Breast epithelium (tissue), 4 donors: Measurements from ENCODE around the gene PIK3R1. TPM values are rescaled to one million over a fixed set of nuclear protein-coding genes. Genes with fewer than 3 reads are reported as not detected.
A peak's percentile ranks its signal among the peaks of the same experiment; 100 is the strongest.

Experiments used
- DNase-seq, 2 donors: peaks; one replicate each; pipeline ENCODE4 v3.0.0-alpha.2; 2019; ENCODE audit warnings: low spot score in 2 of 2
- H3K27ac ChIP-seq, 2 donors: fragments of 200-600 bp; sonication (generic) in 1 of 2; one replicate each; pipeline ENCODE4 v1.5.1; 2016 to 2019; ENCODE audit warnings: mild to moderate bottlenecking in 1 of 2
- H3K27me3 ChIP-seq, 2 donors: fragments of 200-600 bp; sonication (generic) in 1 of 2; one replicate each; pipeline versions ENCODE4 v1.5.1 to v1.6.0; 2017 to 2019; ENCODE audit warnings: control low read depth in 1 of 2, mild to moderate bottlenecking in 1 of 2
- H3K36me3 ChIP-seq: fragments of 200-600 bp; one replicate; pipeline ENCODE4 v1.5.1; 2019
- H3K4me1 ChIP-seq, 2 donors: fragments of 200-600 bp; sonication (generic); one replicate each; pipeline ENCODE4 v1.5.1; 2016 to 2019; ENCODE audit warnings: control low read depth in 1 of 2
- H3K4me3 ChIP-seq, 3 donors: fragments of 200-600 bp; sonication (generic); 1 replicate in 2 of 3; 2 replicates in 1 of 3; pipeline ENCODE4 v1.5.1; 2016 to 2019; ENCODE audit warnings: mild to moderate bottlenecking in 3 of 3, moderate library complexity in 2 of 3
- H3K9me3 ChIP-seq, 2 donors: fragments of 200-600 bp; sonication (generic) in 1 of 2; one replicate each; pipeline ENCODE4 v1.5.1; 2016 to 2019; ENCODE audit warnings: control low read depth in 1 of 2
- CTCF ChIP-seq, 3 donors: fragments of 450-650 bp; IDR thresholded peaks; one replicate each; pipeline ENCODE4 v1.5.1; 2016 to 2017; ENCODE audit warnings: antibody characterized with exemption in 3 of 3, mild to moderate bottlenecking in 3 of 3, moderate library complexity in 3 of 3
- POLR2A ChIP-seq: fragments of 450-650 bp; IDR thresholded peaks from one replicate; pipeline ENCODE4 v1.6.1; 2016; ENCODE audit warnings: antibody characterized with exemption, mild to moderate bottlenecking, moderate library complexity
- POLR2AphosphoS5 ChIP-seq, 3 donors: sonication (generic); formaldehyde crosslinking; IDR thresholded peaks; one replicate each; pipeline ENCODE4 v1.6.1; 2017; ENCODE audit warnings: antibody characterized with exemption in 3 of 3
- intact Hi-C: fragments of 100-400 bp; cut with DNase I; formaldehyde crosslinking; loops from one replicate; pipeline ENCODE4 v1.15.1; 2023; ENCODE audit warnings: low total_unique reads
- total RNA-seq, 3 donors: library from RNA; depleted of rRNA; stranded (reverse); fragments of >200 nt; gene quantifications; one replicate each; pipeline ENCODE4 v1.1.0, GENCODE V29; 2016

Gene PIK3R1
- total RNA-seq, 3 donors from 2014 or later: 193 to 429 (median 275) TPM

DNA sequence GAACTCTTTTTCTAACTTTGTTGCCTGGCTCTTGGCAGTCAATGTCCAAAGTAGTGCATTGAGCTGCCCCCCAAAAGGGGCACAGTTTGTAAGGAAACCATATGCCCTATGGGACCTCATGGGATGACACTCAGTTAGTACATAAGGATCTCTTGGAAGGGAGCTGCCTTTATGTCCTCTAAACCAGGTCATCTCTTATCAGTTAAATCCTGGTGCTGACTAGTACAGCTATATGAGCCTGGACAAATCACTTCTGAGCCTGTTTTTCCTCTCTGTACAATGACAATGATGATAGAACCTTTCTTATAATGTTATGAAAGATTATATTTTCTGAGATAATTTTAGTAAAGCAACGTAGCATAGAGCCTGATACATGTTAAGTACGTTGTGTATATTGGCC lies 44.1 kb downstream of the PIK3R1 start:
- Histone ChIP-seq H3K36me3 (no peaks in the 10 kb centered on the region), H3K9me3 (no peaks in the 10 kb centered on the region), H3K4me3 (no peak overlapping the region), H3K27me3 (no peaks in the 10 kb centered on the region), H3K27ac (peak overlapping the region; percentile 60 to 81), H3K4me1 (peaks cover 6 to 9% of the 10 kb centered on the region in 2 donors)
- intact Hi-C loops: loop anchor here (10.0 kb wide), 1 partner anchor 1015 kb away; no protein-coding TSS in a partner anchor
- TF ChIP-seq POLR2AphosphoS5 (IDR thresholded peaks at IDR 0.05): no peak
- TF ChIP-seq POLR2A: no peak
- no peak for TF ChIP-seq CTCF (IDR thresholded peaks at IDR 0.05)
- no peak for DNase-seq

- intact Hi-C loops: no loop called here
- TF ChIP-seq POLR2AphosphoS5 (IDR thresholded peaks at IDR 0.05) (no peak), POLR2A (no peak), CTCF (IDR thresholded peaks at IDR 0.05) (no peak)
These were observed 44.9 kb downstream of the PIK3R1 start for GRCh38 chr5:68260467-68260866.

DNA sequence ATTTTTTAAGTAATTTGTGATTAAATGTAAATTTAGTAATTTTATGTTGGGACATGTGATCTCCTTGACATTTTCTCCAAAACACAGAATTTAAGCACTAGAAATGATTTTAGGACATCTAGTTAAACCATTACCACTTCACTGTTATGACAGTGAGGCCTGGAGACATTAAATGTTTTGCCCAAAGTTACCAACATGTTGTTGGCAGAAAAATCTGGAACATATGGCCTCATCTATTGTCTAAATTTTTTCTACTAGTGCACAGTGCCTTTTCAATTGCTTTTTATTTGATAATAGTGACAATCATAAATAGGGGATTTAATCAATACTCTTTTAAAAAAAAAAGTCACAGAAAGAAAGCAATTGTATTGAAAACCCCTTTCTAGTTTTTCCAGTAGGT lies 45.6 kb downstream of the PIK3R1 start:
- Histone ChIP-seq H3K9me3 (no peaks in the 10 kb centered on the region), H3K27me3 (no peaks in the 10 kb centered on the region), H3K36me3 (no peaks in the 10 kb centered on the region), H3K27ac (peak overlapping the region in 1 of 2 donors; percentile 35), H3K4me3 (no peak overlapping the region), H3K4me1 (peaks cover 3 to 6% of the 10 kb centered on the region in 2 donors)
- intact Hi-C loops: no loop called here
- no peak for DNase-seq
- TF ChIP-seq POLR2A: no peak
- TF ChIP-seq CTCF (IDR thresholded peaks at IDR 0.05): no peak
- no peak for TF ChIP-seq POLR2AphosphoS5 (IDR thresholded peaks at IDR 0.05)

More at GRCh38 chr5:68260467-68260866, 44.9 kb downstream of the PIK3R1 start:
- peaks cover 0 to 9% of the 10 kb centered on the region in 2 donors for H3K4me1 ChIP-seq
- H3K36me3 ChIP-seq: no peaks in the 10 kb centered on the region
- H3K4me3 ChIP-seq: no peak overlapping the region
- peak overlapping the region; percentile 24 to 60 for H3K27ac ChIP-seq
- DNase-seq: no peak
- no peaks in the 10 kb centered on the region for H3K9me3 ChIP-seq
- no peaks in the 10 kb centered on the region for H3K27me3 ChIP-seq

DNA sequence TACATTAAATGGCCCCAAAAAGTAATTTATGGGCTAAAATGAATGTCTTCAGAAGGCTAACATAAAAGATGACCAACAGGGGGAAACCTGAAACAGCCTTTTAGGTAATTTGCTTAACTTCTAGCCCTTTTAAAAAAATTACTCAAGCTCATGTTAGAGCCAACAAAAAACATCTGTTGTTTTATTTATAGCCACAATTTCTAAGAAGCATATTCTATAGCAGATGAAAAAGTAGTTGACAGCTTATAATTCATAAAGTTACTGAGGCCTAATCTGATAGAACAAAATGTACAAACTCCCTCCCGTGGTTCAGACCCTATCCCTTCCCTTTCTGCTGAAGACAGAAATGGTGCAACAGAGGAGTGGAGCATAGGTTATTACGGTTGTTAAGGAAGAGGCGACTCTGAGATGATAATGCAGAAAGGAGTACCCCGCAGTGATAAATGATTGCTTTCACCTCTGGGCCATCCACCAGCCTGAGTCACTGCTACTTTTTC lies 46.1 kb downstream of the PIK3R1 start:
- Histone ChIP-seq H3K4me1 (peaks cover 6 to 8% of the 10 kb centered on the region in 2 donors), H3K4me3 (no peak overlapping the region), H3K36me3 (no peaks in the 10 kb centered on the region), H3K27ac (peak overlapping the region; percentile 35 to 45), H3K27me3 (no peaks in the 10 kb centered on the region), H3K9me3 (no peaks in the 10 kb centered on the region)
- TF ChIP-seq CTCF (IDR thresholded peaks at IDR 0.05) (peak in 1 of 3 donors; percentile 21), POLR2AphosphoS5 (IDR thresholded peaks at IDR 0.05) (no peak), POLR2A (no peak)
- intact Hi-C loops: no loop called here
- no peak for DNase-seq

DNA sequence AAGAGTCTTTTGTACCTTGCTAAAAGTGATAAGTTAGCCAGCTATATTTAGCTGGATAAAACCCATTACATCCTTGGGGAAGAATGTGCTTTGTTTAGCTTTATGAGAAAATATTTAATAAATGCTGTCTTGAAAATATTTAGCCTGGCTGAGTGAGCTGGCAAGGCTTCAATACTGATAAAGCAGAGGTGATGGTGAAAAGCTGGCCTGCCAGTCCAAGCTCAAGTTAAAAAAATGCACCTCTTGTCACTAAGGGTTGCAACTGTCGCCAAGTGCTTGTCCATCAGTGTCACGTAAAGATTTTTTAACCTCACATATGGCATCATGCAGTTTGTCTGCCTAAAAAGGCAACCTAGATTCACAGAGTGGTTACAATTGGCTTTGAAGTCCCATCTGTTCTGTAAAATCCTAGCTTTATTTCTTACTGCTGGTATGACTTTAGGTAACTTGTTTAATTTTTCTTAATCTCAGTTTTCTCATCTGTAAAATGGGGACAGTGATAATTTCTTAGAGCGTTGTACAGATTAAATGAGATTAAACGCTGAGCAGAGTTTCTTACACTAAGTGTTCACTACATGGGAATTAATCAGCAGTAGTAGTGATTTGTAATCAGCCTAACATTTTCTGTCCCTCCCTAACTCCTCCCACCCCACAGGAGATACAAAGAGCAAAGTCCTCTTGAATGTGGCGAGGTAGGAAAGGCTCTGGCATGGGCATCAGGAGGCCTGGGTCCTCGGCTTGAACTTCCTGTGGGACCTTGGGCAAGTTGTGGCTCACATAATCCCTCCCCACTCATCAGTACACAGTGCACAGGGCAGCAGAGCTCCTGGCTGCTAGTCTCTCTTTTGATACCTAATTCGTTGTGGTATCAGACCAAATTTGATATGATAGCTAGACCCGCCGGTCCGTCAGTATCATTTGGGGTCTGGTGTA lies 48.7 kb downstream of the PIK3R1 start:
- Histone ChIP-seq H3K9me3 (no peaks in the 10 kb centered on the region), H3K4me1 (peaks cover 6 to 22% of the 10 kb centered on the region in 2 donors), H3K27me3 (no peaks in the 10 kb centered on the region), H3K27ac (peak overlapping the region; percentile 76 to 84), H3K36me3 (no peaks in the 10 kb centered on the region), H3K4me3 (peak overlapping the region in 1 of 3 donors; percentile 9)
- TF ChIP-seq CTCF (IDR thresholded peaks at IDR 0.05): no peak
- TF ChIP-seq POLR2A: peak; percentile 8
- intact Hi-C loops: no loop called here
- no peak for DNase-seq
